Bronchial epithelial cell (primary cell): Measurements from ENCODE around the gene HSPBP1. TPM values are rescaled to one million over a fixed set of nuclear protein-coding genes. Genes with fewer than 3 reads are reported as not detected.
A peak's percentile ranks its signal among the peaks of the same experiment; 100 is the strongest.

Experiments
- DNase-seq: peaks from one replicate; pipeline ENCODE4 v3.0.0-alpha.2; 2010; ENCODE audit warnings: low read depth
- FAIRE-seq: peaks from 2 replicates; lab custom pipeline; 2011; peaks lifted over from hg19 to GRCh38; lab: Jason Lieb, UNC
- H3K27me3 ChIP-seq: 2 replicates; pipeline ENCODE4 v1.5.1; 2011; ENCODE audit warnings: low read length; ENCODE audit not compliant: control insufficient read depth, insufficient read depth
- H3K36me3 ChIP-seq: 2 replicates; pipeline ENCODE4 v1.5.1; 2011; ENCODE audit warnings: low read length; ENCODE audit not compliant: control insufficient read depth, insufficient read depth
- H3K4me3 ChIP-seq: 2 replicates; pipeline ENCODE4 v1.5.1; 2011; ENCODE audit warnings: mild to moderate bottlenecking, low read depth, low read length, control low read depth
- CTCF ChIP-seq: IDR thresholded peaks from 2 replicates; pipeline ENCODE4 v1.5.1; 2011; ENCODE audit warnings: mild to moderate bottlenecking, moderate library complexity, low read length, control low read depth, inconsistent platforms; ENCODE audit not compliant: insufficient read depth, severe bottlenecking
- total RNA-seq: library from RNA; depleted of rRNA; stranded (reverse); fragments of >200 nt; gene quantifications from 2 replicates; pipeline ENCODE4 v1.2.1, GENCODE V29; 2014

Gene HSPBP1
- total RNA-seq, 1 donor from 2014 or later = 37.1 TPM

GRCh38 chr19:55257461-55258420 lies 22.2 kb downstream of the HSPBP1 start:
- no peaks in the 10 kb centered on the region for H3K27me3 ChIP-seq
- FAIRE-seq = no peak
- peaks cover 5% of the 10 kb centered on the region for H3K36me3 ChIP-seq
- H3K4me3 ChIP-seq = peak overlapping the region; percentile 88
- DNase-seq = no peak
- no peak for TF ChIP-seq CTCF

GRCh38 chr19:55256562-55257460 lies 23.1 kb downstream of the HSPBP1 start:
- H3K4me3 ChIP-seq = peak overlapping the region; percentile 88
- TF ChIP-seq CTCF = no peak
- DNase-seq (no peak), FAIRE-seq (no peak)
- H3K36me3 ChIP-seq = peaks cover 5% of the 10 kb centered on the region
- no peaks in the 10 kb centered on the region for H3K27me3 ChIP-seq

GRCh38 chr19:55255618-55256423 lies 24.1 kb downstream of the HSPBP1 start:
- DNase-seq (peak; percentile 63), FAIRE-seq (no peak)
- TF ChIP-seq CTCF = no peak
- Histone ChIP-seq H3K27me3 (no peaks in the 10 kb centered on the region), H3K4me3 (no peak overlapping the region), H3K36me3 (peaks cover 5% of the 10 kb centered on the region)

- TF ChIP-seq CTCF = no peak
- no peak overlapping the region for H3K4me3 ChIP-seq
- no peaks in the 10 kb centered on the region for H3K27me3 ChIP-seq
- peaks cover 7% of the 10 kb centered on the region for H3K36me3 ChIP-seq
- FAIRE-seq = no peak
- DNase-seq = no peak
Measured at GRCh38 chr19:55254625-55254977, 25.3 kb downstream of the HSPBP1 start.

- no peak overlapping the region for H3K4me3 ChIP-seq
- peaks cover 7% of the 10 kb centered on the region for H3K36me3 ChIP-seq
- DNase-seq = no peak
- TF ChIP-seq CTCF = no peak
- FAIRE-seq = no peak
- H3K27me3 ChIP-seq = no peaks in the 10 kb centered on the region
Measured at GRCh38 chr19:55253842-55254624, 25.9 kb downstream of the HSPBP1 start.
